ENCODE measurements around the gene ARMC7. TPM values are rescaled to one million over a fixed set of nuclear protein-coding genes. Genes with fewer than 3 reads are reported as not detected.

The ARMC7 gene
- total and polyA plus RNA-seq, 2 of the 13 experiments (the other 11 are each of a cell fraction or from before 2014, with no cell fraction given), result 3.9 to 4.2 TPM

- H3K36me3 ChIP-seq (replicated peaks in 1 of 2; ENCODE audit: control insufficient read depth in 1 of 2, insufficient read depth in 2 of 2, low read length in 2 of 2), result no peaks in the 10 kb centered on the region
- H3K27ac ChIP-seq (ENCODE audit: extremely low read length, insufficient read depth, low read length), result no peak overlapping the region
- intact Hi-C loops (cut with micrococcal nuclease; ENCODE audit: unreplicated experiment), result no loop called here
- H3K4me2 ChIP-seq (ENCODE audit: low read depth, low read length), result no peak overlapping the region
- H3K79me2 ChIP-seq (ENCODE audit: insufficient read depth, low read length), result no peaks in the 10 kb centered on the region
- ATAC-seq (no peak), FAIRE-seq (no peak), DNase-seq (ENCODE audit: low spot score) (no peak)
- POLR2A ChIA-PET, result no interaction called here
- no TSS peak for BruUV-seq (replicated peaks)
- no peak overlapping the region for H3K9ac ChIP-seq (ENCODE audit: insufficient read depth, low read depth, low read length)
- TF ChIP-seq ZBTB33 (CRISPR knock-in tag; IDR thresholded peaks at IDR 0.05), result no peak
- no peak for TF ChIP-seq ZNF660 (CRISPR knock-in tag; IDR thresholded peaks at IDR 0.05; ENCODE audit: borderline replicate concordance, low read depth)
- TF ChIP-seq ZSCAN31 (CRISPR knock-in tag; IDR thresholded peaks at IDR 0.05; ENCODE audit: low read depth), result no peak
- TF ChIP-seq HOXA7 (CRISPR knock-in tag; IDR thresholded peaks at IDR 0.05), result no peak
- TF ChIP-seq ZNF576 (CRISPR knock-in tag; IDR thresholded peaks at IDR 0.05), result no peak
- no peak for TF ChIP-seq ISL2 (CRISPR knock-in tag; IDR thresholded peaks at IDR 0.05)
- no peak for TF ChIP-seq MTF2 (CRISPR knock-in tag; IDR thresholded peaks at IDR 0.05; ENCODE audit: borderline replicate concordance)
- TF ChIP-seq EEA1 (CRISPR knock-in tag; IDR thresholded peaks at IDR 0.05; ENCODE audit: borderline replicate concordance), result no peak
- no peak for TF ChIP-seq ZNF234 (CRISPR knock-in tag; conservative IDR thresholded peaks at IDR 0.05)
- no peak for TF ChIP-seq ZNF280D (CRISPR knock-in tag; IDR thresholded peaks at IDR 0.05)
- no peak for TF ChIP-seq KDM3A (CRISPR knock-in tag; IDR thresholded peaks at IDR 0.05; ENCODE audit: low read depth)
- TF ChIP-seq E2F1 (CRISPR knock-in tag; IDR thresholded peaks at IDR 0.05), result no peak
- TF ChIP-seq MTERF4 (CRISPR knock-in tag; IDR thresholded peaks at IDR 0.05), result no peak
- TF ChIP-seq ZFP62 (CRISPR knock-in tag; IDR thresholded peaks at IDR 0.05), result no peak
- TF ChIP-seq HHEX (CRISPR knock-in tag; IDR thresholded peaks at IDR 0.05), result no peak
- TF ChIP-seq EZH2 (conservative IDR thresholded peaks at IDR 0.05; ENCODE audit: low read depth, low read length), result no peak
- H4K20me1 ChIP-seq (ENCODE audit: insufficient read depth, low read length), result no peaks in the 10 kb centered on the region
- in situ Hi-C loops (cut with HindIII; ENCODE audit: extremely low pct_ligation_motif_present, low pct_unique_long_range_greater_than_20kb), result no loop called here
- H3K9me3 ChIP-seq (ENCODE audit: low read length), result no peaks in the 10 kb centered on the region
- WGBS (ENCODE audit: low lambda C conversion rate), result 86% methylated on average over 5 of the region's 5 CpGs
- CTCF ChIA-PET (ENCODE audit: low intra/inter-chr PET ratio, low total read pairs), result no interaction called here
- H3K27me3 ChIP-seq (ENCODE audit: control insufficient read depth in 1 of 2, insufficient read depth in 2 of 2, low read length in 2 of 2), result no peaks in the 10 kb centered on the region
- no peak overlapping the region for H2AFZ ChIP-seq (ENCODE audit: low read length)
- H3K4me3 ChIP-seq (replicated peaks in 1 of 3; ENCODE audit: insufficient read depth in 1 of 3, low read depth in 2 of 3, low read length in 3 of 3), result no peak overlapping the region
- peaks cover 21% of the 10 kb centered on the region for H3K4me1 ChIP-seq (ENCODE audit: insufficient read depth, low read length)
Measured at GRCh38 chr17:75160211-75160610, 50.4 kb downstream of the ARMC7 start.
